Sciatic nerve (tissue), 2 donors: ENCODE measurements around the gene IAH1. TPM values are rescaled to one million over a fixed set of nuclear protein-coding genes. Genes with fewer than 3 reads are reported as not detected.

ENCODE experiments used
- ATAC-seq: fragments of 200-7000 bp; cut with Tn5 transposase; one replicate; pipeline ENCODE4 v1.9.1; 2020; ENCODE audit warnings: mild to moderate bottlenecking, moderate library complexity
- DNase-seq: peaks from one replicate; pipeline ENCODE4 v3.0.0-alpha.2; 2020; ENCODE audit warnings: low spot score
- intact Hi-C: fragments of 100-400 bp; cut with DNase I; formaldehyde crosslinking; loops from one replicate; pipeline ENCODE4 v1.14.2; 2022
- total RNA-seq: library from RNA; stranded (reverse); fragmentation: NEBNext Ultra II Directional; extraction: Animal tissue kit (Norgen Biotek cat#: 25700); gene quantifications from one replicate; pipeline ENCODE4 v1.2.1, GENCODE V29; 2021
- donor health status: DM: no; HTN: no; CAD: no.
- donor health status: DM: no; HTN: no; CAD: no.

The IAH1 gene
- total RNA-seq, 1 donor from 2014 or later, result 55.6 TPM

GRCh38 chr2:9518780-9519179 lies 44.4 kb downstream of the IAH1 start:
- DNase-seq (no peak), ATAC-seq (no peak)
- intact Hi-C loops, result no loop called here

GRCh38 chr2:9519250-9519649 lies 44.9 kb downstream of the IAH1 start:
- intact Hi-C loops, result no loop called here
- ATAC-seq, result no peak
- no peak for DNase-seq

- ATAC-seq, result no peak
Measured at GRCh38 chr2:9524291-9524690, 49.9 kb downstream of the IAH1 start.

GRCh38 chr2:9525266-9525665 lies 50.9 kb downstream of the IAH1 start:
- DNase-seq (no peak), ATAC-seq (peak; percentile 32)

More at GRCh38 chr2:9524291-9524690, 49.9 kb downstream of the IAH1 start:
- DNase-seq, result no peak
- intact Hi-C loops, result no loop called here

GRCh38 chr2:9527995-9528787 lies 53.8 kb downstream of the IAH1 start:
- intact Hi-C loops, result no loop called here
- ATAC-seq, result no peak
- DNase-seq, result no peak

More at GRCh38 chr2:9525266-9525665, 50.9 kb downstream of the IAH1 start:
- intact Hi-C loops, result no loop called here

- intact Hi-C loops, result no loop called here
- DNase-seq, result no peak
- ATAC-seq, result no peak
Measured at GRCh38 chr2:9532421-9532820, 58.1 kb downstream of the IAH1 start.

GRCh38 chr2:9533663-9534062 lies 59.3 kb downstream of the IAH1 start:
- intact Hi-C loops, result no loop called here

GRCh38 chr2:9535177-9535576 lies 60.8 kb downstream of the IAH1 start:
- intact Hi-C loops, result no loop called here
- ATAC-seq, result no peak
- DNase-seq, result no peak

More at GRCh38 chr2:9533663-9534062, 59.3 kb downstream of the IAH1 start:
- no peak for ATAC-seq
- DNase-seq, result no peak

- ATAC-seq (no peak), DNase-seq (no peak)
- intact Hi-C loops, result no loop called here
Measured at GRCh38 chr2:9536504-9536903, 62.2 kb downstream of the IAH1 start.

GRCh38 chr2:9538000-9538507 lies 63.7 kb downstream of the IAH1 start:
- ATAC-seq (peak; percentile 89), DNase-seq (no peak)
- intact Hi-C loops, result no loop called here

Other genes starting within 250 kb of the IAH1 start
- 163 TPM for gene ITGB1BP1, start 51.0 kb upstream of the IAH1 start, total RNA-seq
- 16.0 TPM for gene CPSF3, start 50.9 kb upstream of the IAH1 start, total RNA-seq
- 49.1 TPM for gene ADAM17, start 81.3 kb downstream of the IAH1 start, total RNA-seq
- 209 TPM for gene YWHAQ, start 156.4 kb downstream of the IAH1 start, total RNA-seq